ENCODE results near the gene HPS1.

HPS1 gene

GRCh38 chr10:98446661-98447221 lies at the start of gene HPS1:
Gene HPS1, minus strand, starts transcription at chr10:98446935. Its CDS starts 3,695 bp downstream, at chr10:98443240.
- 0 out of 2 replicates have a peak, but pooled peaks have one; percentile 27 for TF ChIP-seq TEAD4 (IDR thresholded peaks at IDR 0.05)
- TF ChIP-seq RAD21 (IDR thresholded peaks at IDR 0.05; ENCODE audit: low read depth): no peak
- peak; percentile 82; the same call in 1 of the 2 replicates for TF ChIP-seq ZBTB7A (IDR thresholded peaks at IDR 0.05; ENCODE audit: low read depth)
- TF ChIP-seq NFIC (IDR thresholded peaks at IDR 0.05): 0 out of 2 replicates have a peak, but pooled peaks have one; percentile 17
- peak; percentile 49; the same call in 1 of the 2 replicates for TF ChIP-seq TCF12 (IDR thresholded peaks at IDR 0.05; ENCODE audit: low read depth)
- peak; percentile 16; the same call in 1 of the 2 replicates for TF ChIP-seq CEBPB (IDR thresholded peaks at IDR 0.05)
- TF ChIP-seq FOXM1 (IDR thresholded peaks at IDR 0.05; ENCODE audit: borderline replicate concordance, low read depth): no peak
- TF ChIP-seq YY1 (IDR thresholded peaks at IDR 0.05; ENCODE audit: low read depth): 0 out of 2 replicates have a peak, but pooled peaks have one; percentile 51
- TF ChIP-seq, protein P1, sequence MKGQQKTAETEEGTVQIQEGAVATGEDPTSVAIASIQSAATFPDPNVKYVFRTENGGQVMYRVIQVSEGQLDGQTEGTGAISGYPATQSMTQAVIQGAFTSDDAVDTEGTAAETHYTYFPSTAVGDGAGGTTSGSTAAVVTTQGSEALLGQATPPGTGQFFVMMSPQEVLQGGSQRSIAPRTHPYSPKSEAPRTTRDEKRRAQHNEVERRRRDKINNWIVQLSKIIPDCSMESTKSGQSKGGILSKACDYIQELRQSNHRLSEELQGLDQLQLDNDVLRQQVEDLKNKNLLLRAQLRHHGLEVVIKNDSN (IDR thresholded peaks at IDR 0.05): peak; percentile 100
- TF ChIP-seq REST (IDR thresholded peaks at IDR 0.05; ENCODE audit: low read depth): no peak
- no peak for TF ChIP-seq EP300 (IDR thresholded peaks at IDR 0.05; ENCODE audit: borderline replicate concordance)
- TF ChIP-seq EGR1 (IDR thresholded peaks at IDR 0.05): 0 out of 2 replicates have a peak, but pooled peaks have one; percentile 19
- TF ChIP-seq, protein P2, sequence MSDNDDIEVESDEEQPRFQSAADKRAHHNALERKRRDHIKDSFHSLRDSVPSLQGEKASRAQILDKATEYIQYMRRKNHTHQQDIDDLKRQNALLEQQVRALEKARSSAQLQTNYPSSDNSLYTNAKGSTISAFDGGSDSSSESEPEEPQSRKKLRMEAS (IDR thresholded peaks at IDR 0.05): peak; percentile 87
- TF ChIP-seq CREB1 (IDR thresholded peaks at IDR 0.05; ENCODE audit: low read depth): 0 out of 2 replicates have a peak, but pooled peaks have one; percentile 14
- TF ChIP-seq TAF1 (IDR thresholded peaks at IDR 0.05; ENCODE audit: low read depth): peak; percentile 64

GRCh38 chr10:98492763-98493162 lies 46.0 kb upstream of the HPS1 start:
- TF ChIP-seq CREB1 (IDR thresholded peaks at IDR 0.05; ENCODE audit: low read depth) (no peak), EGR1 (IDR thresholded peaks at IDR 0.05) (no peak), EP300 (IDR thresholded peaks at IDR 0.05; ENCODE audit: borderline replicate concordance) (no peak), YY1 (IDR thresholded peaks at IDR 0.05; ENCODE audit: low read depth) (no peak), REST (IDR thresholded peaks at IDR 0.05; ENCODE audit: low read depth) (no peak), TEAD4 (IDR thresholded peaks at IDR 0.05) (no peak), CEBPB (IDR thresholded peaks at IDR 0.05) (no peak), RAD21 (IDR thresholded peaks at IDR 0.05; ENCODE audit: low read depth) (no peak), NFIC (IDR thresholded peaks at IDR 0.05) (no peak), TAF1 (IDR thresholded peaks at IDR 0.05; ENCODE audit: low read depth) (no peak), FOXM1 (IDR thresholded peaks at IDR 0.05; ENCODE audit: borderline replicate concordance, low read depth) (no peak), ZBTB7A (IDR thresholded peaks at IDR 0.05; ENCODE audit: low read depth) (no peak)
- TF ChIP-seq, protein P1 (IDR thresholded peaks at IDR 0.05): no peak
- TF ChIP-seq, protein P2 (IDR thresholded peaks at IDR 0.05): no peak

GRCh38 chr10:98489561-98490481 lies 43.1 kb upstream of the HPS1 start:
- TF ChIP-seq YY1 (IDR thresholded peaks at IDR 0.05; ENCODE audit: low read depth) (no peak), FOXM1 (IDR thresholded peaks at IDR 0.05; ENCODE audit: borderline replicate concordance, low read depth) (no peak), TCF12 (IDR thresholded peaks at IDR 0.05; ENCODE audit: low read depth) (no peak), TAF1 (IDR thresholded peaks at IDR 0.05; ENCODE audit: low read depth) (no peak)

GRCh38 chr10:98488669-98489430 lies 42.1 kb upstream of the HPS1 start:
- TF ChIP-seq REST (IDR thresholded peaks at IDR 0.05; ENCODE audit: low read depth): no peak
- no peak for TF ChIP-seq TCF12 (IDR thresholded peaks at IDR 0.05; ENCODE audit: low read depth)
- no peak for TF ChIP-seq FOXM1 (IDR thresholded peaks at IDR 0.05; ENCODE audit: borderline replicate concordance, low read depth)
- TF ChIP-seq ZBTB7A (IDR thresholded peaks at IDR 0.05; ENCODE audit: low read depth): no peak
- no peak for TF ChIP-seq YY1 (IDR thresholded peaks at IDR 0.05; ENCODE audit: low read depth)
- no peak for TF ChIP-seq EP300 (IDR thresholded peaks at IDR 0.05; ENCODE audit: borderline replicate concordance)
- no peak for TF ChIP-seq RAD21 (IDR thresholded peaks at IDR 0.05; ENCODE audit: low read depth)
- TF ChIP-seq, protein P2 (IDR thresholded peaks at IDR 0.05): no peak
- TF ChIP-seq TEAD4 (IDR thresholded peaks at IDR 0.05): no peak
- no peak for TF ChIP-seq TAF1 (IDR thresholded peaks at IDR 0.05; ENCODE audit: low read depth)
- no peak for TF ChIP-seq NFIC (IDR thresholded peaks at IDR 0.05)
- no peak for TF ChIP-seq CEBPB (IDR thresholded peaks at IDR 0.05)
- no peak for TF ChIP-seq EGR1 (IDR thresholded peaks at IDR 0.05)
- TF ChIP-seq, protein P1 (IDR thresholded peaks at IDR 0.05): no peak
- no peak for TF ChIP-seq CREB1 (IDR thresholded peaks at IDR 0.05; ENCODE audit: low read depth)
